Epithelial cell of esophagus (primary cell): ENCODE results near the gene SLC25A26.

Experiments
- DNase-seq: peaks from one replicate; pipeline ENCODE4 v3.0.0; 2010; ENCODE audit warnings: low read depth
- H3K4me3 ChIP-seq: 2 replicates; pipeline ENCODE4 v1.5.1; 2011; ENCODE audit warnings: mild to moderate bottlenecking, low read length, control low read depth
- CTCF ChIP-seq: IDR thresholded peaks from 2 replicates; pipeline ENCODE4 v1.5.1; 2011; ENCODE audit warnings: low read depth, mild to moderate bottlenecking, low read length, control low read depth, inconsistent platforms; ENCODE audit not compliant: insufficient read depth; ENCODE audit errors: missing control alignments

The SLC25A26 gene

GRCh38 chr3:66182246-66182645, 38.6 kb upstream of the SLC25A26 start:
- DNase-seq, result no peak
- no peak for TF ChIP-seq CTCF
- H3K4me3 ChIP-seq, result no peak overlapping the region

GRCh38 chr3:66186545-66186944, 34.3 kb upstream of the SLC25A26 start:
- TF ChIP-seq CTCF, result no peak

GRCh38 chr3:66195347-66195783, 25.4 kb upstream of the SLC25A26 start:
- no peak overlapping the region for H3K4me3 ChIP-seq
- TF ChIP-seq CTCF, result no peak

More at GRCh38 chr3:66186545-66186944, 34.3 kb upstream of the SLC25A26 start:
- DNase-seq, result no peak
- no peak overlapping the region for H3K4me3 ChIP-seq

DNA sequence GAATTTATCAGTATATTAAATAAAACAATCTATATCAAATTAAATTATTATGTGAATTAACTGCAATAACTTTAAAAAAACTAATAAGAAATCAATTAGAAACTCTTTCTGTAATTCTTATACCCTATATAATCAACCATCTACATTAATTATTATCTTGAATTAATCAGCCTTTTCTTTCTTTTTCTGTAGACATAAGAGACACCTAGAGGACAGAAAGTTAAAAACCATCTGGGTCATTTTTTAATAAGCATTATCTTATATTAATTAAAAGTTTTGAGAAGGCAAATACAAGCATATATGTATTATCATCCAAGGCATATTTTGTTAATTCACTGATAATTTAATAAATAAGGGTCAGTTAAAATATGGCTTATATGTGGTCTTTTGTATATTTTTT, 24.2 kb upstream of the SLC25A26 start:
- H3K4me3 ChIP-seq, result no peak overlapping the region
- DNase-seq, result no peak
- TF ChIP-seq CTCF, result no peak

More at GRCh38 chr3:66195347-66195783, 25.4 kb upstream of the SLC25A26 start:
- peak; percentile 35 for DNase-seq

DNA sequence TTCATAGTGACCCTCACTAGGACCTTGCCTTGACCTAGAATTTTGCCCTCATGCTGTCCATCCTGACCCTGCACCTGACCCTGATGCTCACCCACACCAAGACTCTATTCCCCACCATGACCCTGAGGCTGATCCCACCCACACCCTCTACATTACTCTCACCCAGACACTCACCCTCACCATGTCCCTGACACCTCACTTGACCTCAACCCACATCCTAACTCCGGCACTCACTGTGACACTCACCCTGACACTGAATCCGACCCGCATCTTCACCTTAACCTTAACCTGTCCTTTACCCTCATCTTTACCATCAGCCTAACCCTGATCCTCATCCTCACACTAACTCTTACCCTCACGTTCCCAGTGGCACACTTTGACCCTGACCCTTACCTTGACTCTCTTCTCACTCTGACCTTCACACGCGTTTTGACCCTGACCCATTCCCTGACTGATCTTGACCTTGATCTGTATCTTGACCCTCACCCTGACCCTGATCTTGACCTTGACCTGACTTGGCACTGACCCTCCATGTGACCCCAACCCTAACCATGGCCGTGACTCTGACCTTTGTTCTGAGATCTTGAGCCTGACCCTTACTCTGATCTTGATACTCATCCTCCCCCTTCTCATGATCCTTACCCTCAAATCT, 22.2 kb upstream of the SLC25A26 start:
- TF ChIP-seq CTCF, result no peak
- no peak overlapping the region for H3K4me3 ChIP-seq
- no peak for DNase-seq

DNA sequence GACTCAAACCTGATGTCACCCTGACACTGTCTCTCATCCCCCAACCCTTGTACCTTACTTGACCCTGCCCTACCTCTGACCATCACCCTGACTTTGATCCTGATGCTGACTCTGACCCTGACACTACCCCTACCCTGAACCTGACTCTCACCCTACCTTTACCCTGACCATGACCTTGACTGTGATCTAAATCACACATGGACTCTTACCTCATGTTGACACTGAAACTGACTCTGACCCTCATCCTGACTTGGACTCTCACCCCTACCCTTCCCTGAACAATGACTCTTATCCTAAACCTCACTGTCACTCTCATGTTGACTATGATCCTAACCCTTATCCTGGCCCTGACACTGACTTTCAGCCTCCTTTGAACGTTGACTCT, 21.7 kb upstream of the SLC25A26 start:
- no peak for DNase-seq
- TF ChIP-seq CTCF, result no peak
- no peak overlapping the region for H3K4me3 ChIP-seq

- H3K4me3 ChIP-seq, result no peak overlapping the region
- no peak for DNase-seq
- no peak for TF ChIP-seq CTCF
Observed at GRCh38 chr3:66200147-66200546, 20.7 kb upstream of the SLC25A26 start.
